ENCODE results near the gene ZSCAN4. TPM values are rescaled to one million over a fixed set of nuclear protein-coding genes. Genes with fewer than 3 reads are reported as not detected.

ZSCAN4 gene
- total RNA-seq: 1 to 10 TPM in 1 of 4 donors, under 1 TPM in 3; 0.22 to 1.1 (median 0.47) TPM

DNA sequence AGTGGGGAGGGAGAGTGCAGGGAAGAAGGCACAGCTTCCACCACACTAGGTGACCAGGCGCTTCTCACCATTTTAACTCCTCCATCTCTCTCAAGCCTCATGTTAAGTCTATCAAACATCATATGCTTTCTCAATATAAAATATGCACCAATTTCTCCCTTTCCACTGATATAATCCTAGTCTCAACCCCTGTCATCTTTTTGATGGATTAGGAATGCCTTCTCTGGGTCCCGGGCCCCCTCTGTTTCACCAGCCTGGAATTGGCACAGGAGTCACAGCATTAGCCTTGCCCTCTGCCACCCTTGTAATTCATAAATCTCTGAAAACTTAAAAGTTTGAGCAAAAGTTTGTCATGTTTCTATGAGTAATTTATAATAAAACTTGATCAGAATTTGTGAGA lies at the start of gene ZSCAN4:
ZSCAN4 (plus strand) TSS at position 301 of the 400 bp plus-strand sequence. CDS start 7,211 bp downstream, outside the sequence.
- TF ChIP-seq, protein P1, sequence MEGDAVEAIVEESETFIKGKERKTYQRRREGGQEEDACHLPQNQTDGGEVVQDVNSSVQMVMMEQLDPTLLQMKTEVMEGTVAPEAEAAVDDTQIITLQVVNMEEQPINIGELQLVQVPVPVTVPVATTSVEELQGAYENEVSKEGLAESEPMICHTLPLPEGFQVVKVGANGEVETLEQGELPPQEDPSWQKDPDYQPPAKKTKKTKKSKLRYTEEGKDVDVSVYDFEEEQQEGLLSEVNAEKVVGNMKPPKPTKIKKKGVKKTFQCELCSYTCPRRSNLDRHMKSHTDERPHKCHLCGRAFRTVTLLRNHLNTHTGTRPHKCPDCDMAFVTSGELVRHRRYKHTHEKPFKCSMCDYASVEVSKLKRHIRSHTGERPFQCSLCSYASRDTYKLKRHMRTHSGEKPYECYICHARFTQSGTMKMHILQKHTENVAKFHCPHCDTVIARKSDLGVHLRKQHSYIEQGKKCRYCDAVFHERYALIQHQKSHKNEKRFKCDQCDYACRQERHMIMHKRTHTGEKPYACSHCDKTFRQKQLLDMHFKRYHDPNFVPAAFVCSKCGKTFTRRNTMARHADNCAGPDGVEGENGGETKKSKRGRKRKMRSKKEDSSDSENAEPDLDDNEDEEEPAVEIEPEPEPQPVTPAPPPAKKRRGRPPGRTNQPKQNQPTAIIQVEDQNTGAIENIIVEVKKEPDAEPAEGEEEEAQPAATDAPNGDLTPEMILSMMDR (IDR thresholded peaks at IDR 0.05): no peak
- no peak for TF ChIP-seq POLR2A (IDR thresholded peaks at IDR 0.05)
- Histone ChIP-seq H3K4me3 (replicated peaks in 1 of 3) (no peak within 1 kb of the TSS), H3K27ac (no peak within 1 kb of the TSS), H3K36me3 (no peaks in the 10 kb centered on the region), H3K4me1 (peaks cover 0 to 2% of the 10 kb centered on the region in 2 donors), H3K27me3 (no peaks in the 10 kb centered on the region), H3K9me3 (no peaks in the 10 kb centered on the region)
- DNase-seq: no peak
- intact Hi-C loops (cut with DNase I): no loop called here
- 94 to 97% methylated on average over 2 of the region's 2 CpGs for WGBS, 2 donors

GRCh38 chr19:57620673-57621348 lies 47.9 kb upstream of the ZSCAN4 start:
- Histone ChIP-seq H3K9me3 (peaks cover 10% of the 10 kb centered on the region), H3K36me3 (peaks cover 31 to 70% of the 10 kb centered on the region in 2 donors), H3K27ac (no peak overlapping the region), H3K4me3 (replicated peaks in 1 of 3) (no peak overlapping the region), H3K4me1 (no peaks in the 10 kb centered on the region), H3K27me3 (no peaks in the 10 kb centered on the region)
- DNase-seq: no peak
- intact Hi-C loops (cut with DNase I): loop anchor here (5.0 kb wide), 1 partner anchor 49 kb away; no protein-coding TSS in a partner anchor
- TF ChIP-seq, protein P1 (IDR thresholded peaks at IDR 0.05): no peak
- no peak for TF ChIP-seq POLR2A (IDR thresholded peaks at IDR 0.05)
- WGBS, 2 donors: 97 to 99% methylated on average over 10 of the region's 10 CpGs

DNA sequence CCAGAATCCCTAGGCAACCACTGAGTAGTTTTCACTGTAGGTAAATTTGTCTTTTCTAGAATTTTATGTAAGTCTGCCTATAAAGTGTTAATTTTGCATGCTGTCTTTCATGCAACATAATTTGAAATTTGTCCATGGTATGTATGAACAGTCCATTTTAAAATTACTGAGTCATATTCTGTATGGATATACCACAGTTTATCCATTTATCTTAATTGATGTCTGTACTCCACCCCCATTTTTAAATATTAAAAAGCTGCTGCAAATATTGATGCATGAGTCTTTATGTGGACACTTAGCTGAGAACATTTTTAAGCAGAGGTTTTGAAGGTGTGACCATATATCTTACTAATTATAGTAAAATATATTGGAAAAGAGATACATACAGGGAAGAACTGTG lies 45.6 kb upstream of the ZSCAN4 start:
- no peak for TF ChIP-seq POLR2A (IDR thresholded peaks at IDR 0.05)
- TF ChIP-seq, protein P1 (IDR thresholded peaks at IDR 0.05): no peak
- H3K9me3 ChIP-seq: peaks cover 10% of the 10 kb centered on the region
- no peaks in the 10 kb centered on the region for H3K27me3 ChIP-seq
- no peak overlapping the region for H3K27ac ChIP-seq
- no peaks in the 10 kb centered on the region for H3K4me1 ChIP-seq
- intact Hi-C loops (cut with DNase I): loop anchor here (5.0 kb wide), 1 partner anchor 51 kb away; no protein-coding TSS in a partner anchor
- no peak for DNase-seq
- peaks cover 31 to 48% of the 10 kb centered on the region in 2 donors for H3K36me3 ChIP-seq
- no peak overlapping the region for H3K4me3 ChIP-seq (replicated peaks in 1 of 3)

- WGBS, 2 donors: 2 to 6% methylated on average over 12 to 14 of the region's 59 CpGs
- peaks cover 12 to 16% of the 10 kb centered on the region in 2 donors for H3K36me3 ChIP-seq
- H3K4me3 ChIP-seq (replicated peaks in 1 of 3): peak within 1 kb of the TSS; percentile 75 to 96 (median 86)
- TF ChIP-seq POLR2A (IDR thresholded peaks at IDR 0.05): peak in 1 of 2 donors; percentile 54
- TF ChIP-seq, protein P1 (IDR thresholded peaks at IDR 0.05): no peak
- H3K27ac ChIP-seq: peak within 1 kb of the TSS; percentile 54 to 84 (median 72)
- DNase-seq: peak; percentile 94
- peaks cover 10% of the 10 kb centered on the region in 2 donors for H3K4me1 ChIP-seq
- no peaks in the 10 kb centered on the region for H3K9me3 ChIP-seq
- intact Hi-C loops (cut with DNase I): no loop called here
- H3K27me3 ChIP-seq: no peaks in the 10 kb centered on the region
Measured at GRCh38 chr19:57632987-57633831, 35.5 kb upstream of the ZSCAN4 start, which contains the start of gene ZNF211. TSS of gene ZNF211 (plus strand) at chr19:57633168. CDS start at chr19:57633347, 179 bp downstream.
